NT2/D1 (cell line): ENCODE measurements around the gene NDUFA11.

Source experiments
- SUZ12 ChIP-seq: IDR thresholded peaks from 2 replicates; pipeline ENCODE4 v1.6.1; 2011; ENCODE audit not compliant: insufficient read length, insufficient read depth; ENCODE audit errors: extremely low read depth
- YY1 ChIP-seq: IDR thresholded peaks from 2 replicates; pipeline ENCODE4 v1.6.1; 2011; ENCODE audit not compliant: insufficient read length, insufficient read depth
- ZNF274 ChIP-seq: IDR thresholded peaks from 2 replicates; pipeline ENCODE4 v1.6.1; 2011; ENCODE audit warnings: mild to moderate bottlenecking, low read depth, low read length

DNA sequence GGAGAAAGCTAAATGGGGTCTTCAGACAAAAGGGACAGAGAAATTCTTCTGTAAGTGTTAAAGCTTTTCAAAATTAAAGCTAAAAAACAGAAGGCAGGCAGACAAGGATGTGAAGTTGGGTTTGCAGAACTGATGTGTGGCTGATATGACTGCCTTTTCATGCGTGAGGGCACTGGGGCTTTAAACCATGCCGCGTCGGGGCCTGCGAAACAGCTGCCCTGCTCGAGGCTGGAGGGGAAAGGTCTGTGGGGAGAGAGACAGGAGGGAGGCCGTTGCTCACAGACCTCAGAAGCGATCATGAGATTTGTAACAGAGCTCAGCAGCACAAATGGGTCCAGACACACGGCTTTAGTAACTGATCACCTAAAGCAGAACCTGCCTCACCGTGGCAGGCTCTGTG lies 34.0 kb upstream of the NDUFA11 start:
- TF ChIP-seq ZNF274 (no peak), SUZ12 (no peak), YY1 (no peak)
